Endodermal cell (in vitro differentiated cells): Measurements from ENCODE around the gene ARID4B. TPM values are rescaled to one million over a fixed set of nuclear protein-coding genes. Genes with fewer than 3 reads are reported as not detected.
A peak's percentile ranks its signal among the peaks of the same experiment; 100 is the strongest.

Source experiments
- DNase-seq: peaks from one replicate; pipeline ENCODE4 v3.0.0-alpha.2; 2017
- H3K27ac ChIP-seq: 2 replicates; pipeline ENCODE4 v1.5.1; 2013; ENCODE audit warnings: mild to moderate bottlenecking, low read depth, low read length, moderate library complexity
- H3K27me3 ChIP-seq: 2 replicates; pipeline ENCODE4 v1.6.1; 2013; ENCODE audit warnings: mild to moderate bottlenecking, low read length, moderate library complexity; ENCODE audit not compliant: insufficient read depth, control insufficient read depth, poor library complexity, severe bottlenecking
- H3K36me3 ChIP-seq: 2 replicates; pipeline ENCODE4 v1.7.0; 2013; ENCODE audit warnings: mild to moderate bottlenecking, low read length, moderate library complexity; ENCODE audit not compliant: control insufficient read depth, insufficient read depth
- H3K4me1 ChIP-seq: one replicate; pipeline ENCODE4 v1.7.0; 2013; ENCODE audit warnings: low read length; ENCODE audit not compliant: control insufficient read depth, insufficient read depth
- H3K4me3 ChIP-seq: 2 replicates; pipeline ENCODE4 v1.5.1; 2013; ENCODE audit warnings: mild to moderate bottlenecking, low read length, moderate library complexity
- H3K9ac ChIP-seq: 2 replicates; pipeline ENCODE4 v1.6.1; 2013; ENCODE audit warnings: mild to moderate bottlenecking, low read length, moderate library complexity; ENCODE audit not compliant: poor library complexity, severe bottlenecking; ENCODE audit errors: extremely low read depth
- H3K9me3 ChIP-seq: 2 replicates; pipeline ENCODE4 v1.6.1; 2013; ENCODE audit warnings: mild to moderate bottlenecking, low read length, moderate library complexity; ENCODE audit not compliant: control insufficient read depth
- H3K27ac Mint-ChIP-seq: 2 replicates; pipeline ENCODE4 v1.8.0; 2020; ENCODE audit warnings: mixed read lengths
- H3K27me3 Mint-ChIP-seq: 2 replicates; pipeline ENCODE4 v1.8.0; 2021; ENCODE audit warnings: mild to moderate bottlenecking, mixed read lengths; ENCODE audit not compliant: insufficient read depth
- H3K36me3 Mint-ChIP-seq: 2 replicates; pipeline ENCODE4 v1.8.0; 2020; ENCODE audit warnings: low read depth, mixed read lengths
- H3K4me1 Mint-ChIP-seq: 2 replicates; pipeline ENCODE4 v1.8.0; 2020; ENCODE audit warnings: mixed read lengths
- H3K4me3 Mint-ChIP-seq: 2 replicates; pipeline ENCODE4 v1.8.0; 2020; ENCODE audit warnings: mild to moderate bottlenecking, moderate library complexity, mixed read lengths
- H3K9me3 Mint-ChIP-seq: 2 replicates; pipeline ENCODE4 v1.8.0; 2020; ENCODE audit warnings: mild to moderate bottlenecking, mixed read lengths
- WGBS, 2 experiments: methylation state at CpG; one replicate each; pipeline versions ENCODE4 v1.1.5 to v1.1.7; 2013; ENCODE audit warnings: missing lambda C conversion rate in 2 of 2, mixed read lengths in 1 of 2; ENCODE audit not compliant: insufficient coverage in 1 of 2, insufficient read length in 1 of 2; 5-methylcytosine and 5-hydroxymethylcytosine counted together
- total RNA-seq, 2 donors: library from RNA; stranded (reverse); fragmentation: NEBNext Ultra II Directional in 1 of 2; extraction: Animal tissue kit (Norgen Biotek cat#: 25700) in 1 of 2; gene quantifications; 2 replicates in 1 of 2; 3 replicates in 1 of 2; pipeline ENCODE4 v1.2.1, GENCODE V29; 2021
- TF ChIP-seq, protein P1 (sequence below): fragments of 200-600 bp; sonication (generic); conservative IDR thresholded peaks from 2 replicates; pipeline ENCODE4 v1.5.0; 2021; ENCODE audit warnings: antibody characterized with exemption, mild to moderate bottlenecking

ARID4B gene
- total RNA-seq, 2 donors from 2014 or later, result 40.6 to 43.1 TPM

DNA sequence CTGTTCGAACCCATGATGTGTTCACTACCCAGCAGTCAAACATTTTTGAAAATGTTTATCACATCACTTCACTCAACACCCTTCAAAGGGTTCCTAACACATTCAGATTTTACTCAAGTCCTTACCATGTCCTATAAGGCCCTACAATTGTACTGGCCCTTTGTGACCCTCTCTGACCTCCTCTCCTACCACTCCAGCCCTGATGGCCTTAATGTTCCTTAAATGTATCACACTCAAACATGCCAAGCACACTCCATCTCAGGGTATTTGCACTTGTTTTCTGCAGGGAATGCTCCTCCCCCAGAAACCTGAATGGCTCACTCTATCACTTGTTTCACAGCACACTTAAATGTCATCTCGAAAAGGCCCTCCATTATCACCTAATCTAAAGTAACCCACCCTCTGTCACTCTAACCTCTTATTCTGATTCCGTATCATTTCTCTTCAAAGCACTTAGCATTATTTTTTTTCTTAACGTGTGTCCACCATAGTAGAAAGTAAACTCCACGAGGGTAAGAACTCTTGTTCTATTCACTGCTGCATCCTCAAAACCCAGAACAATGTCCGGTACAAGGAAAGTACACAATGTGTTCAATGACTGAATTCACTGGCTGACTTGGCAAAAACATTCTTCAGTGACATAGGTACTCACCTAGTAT is 7.3 kb downstream of the ARID4B start:
- no peak overlapping the region for H3K4me3 ChIP-seq

DNA sequence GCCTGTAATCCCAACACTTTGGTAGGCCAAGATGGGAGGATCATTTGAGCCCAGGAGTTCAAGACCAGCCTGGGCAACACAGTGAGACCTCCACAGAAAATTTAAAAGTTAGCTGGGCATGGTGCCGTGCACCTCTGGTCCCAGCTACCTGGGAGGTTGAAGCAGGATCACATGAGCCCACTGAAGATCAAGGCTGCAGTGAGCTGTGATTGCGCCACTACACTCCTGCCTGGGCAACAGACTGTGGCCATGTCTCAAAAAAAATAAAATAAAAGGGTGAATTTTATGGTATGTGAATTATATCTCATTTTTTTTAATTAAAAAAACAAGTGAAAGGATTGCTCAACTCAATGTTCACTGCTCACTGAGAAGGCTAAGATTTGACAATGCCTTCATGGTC is 8.7 kb downstream of the ARID4B start:
- peaks cover 44% of the 10 kb centered on the region for H3K36me3 Mint-ChIP-seq
- H3K27me3 Mint-ChIP-seq, result no peaks in the 10 kb centered on the region
- no peak overlapping the region for H3K27ac Mint-ChIP-seq

More for the DNA sequence above, 7.3 kb downstream of the ARID4B start:
- Histone ChIP-seq H3K27me3 (no peaks in the 10 kb centered on the region), H3K27ac (no peak overlapping the region), H3K36me3 (peaks cover 55% of the 10 kb centered on the region), H3K4me1 (no peaks in the 10 kb centered on the region), H3K9ac (no peak overlapping the region), H3K9me3 (no peaks in the 10 kb centered on the region)
- Mint-ChIP-seq H3K4me3 (no peak overlapping the region), H3K27me3 (no peaks in the 10 kb centered on the region), H3K36me3 (peaks cover 49% of the 10 kb centered on the region), H3K27ac (peak overlapping the region; percentile 7), H3K4me1 (peaks cover 25% of the 10 kb centered on the region), H3K9me3 (no peaks in the 10 kb centered on the region)
- WGBS, 2 experiments, result 90 to 94% methylated on average over 6 of the region's 6 CpGs
- DNase-seq, result no peak
- TF ChIP-seq, protein P1, sequence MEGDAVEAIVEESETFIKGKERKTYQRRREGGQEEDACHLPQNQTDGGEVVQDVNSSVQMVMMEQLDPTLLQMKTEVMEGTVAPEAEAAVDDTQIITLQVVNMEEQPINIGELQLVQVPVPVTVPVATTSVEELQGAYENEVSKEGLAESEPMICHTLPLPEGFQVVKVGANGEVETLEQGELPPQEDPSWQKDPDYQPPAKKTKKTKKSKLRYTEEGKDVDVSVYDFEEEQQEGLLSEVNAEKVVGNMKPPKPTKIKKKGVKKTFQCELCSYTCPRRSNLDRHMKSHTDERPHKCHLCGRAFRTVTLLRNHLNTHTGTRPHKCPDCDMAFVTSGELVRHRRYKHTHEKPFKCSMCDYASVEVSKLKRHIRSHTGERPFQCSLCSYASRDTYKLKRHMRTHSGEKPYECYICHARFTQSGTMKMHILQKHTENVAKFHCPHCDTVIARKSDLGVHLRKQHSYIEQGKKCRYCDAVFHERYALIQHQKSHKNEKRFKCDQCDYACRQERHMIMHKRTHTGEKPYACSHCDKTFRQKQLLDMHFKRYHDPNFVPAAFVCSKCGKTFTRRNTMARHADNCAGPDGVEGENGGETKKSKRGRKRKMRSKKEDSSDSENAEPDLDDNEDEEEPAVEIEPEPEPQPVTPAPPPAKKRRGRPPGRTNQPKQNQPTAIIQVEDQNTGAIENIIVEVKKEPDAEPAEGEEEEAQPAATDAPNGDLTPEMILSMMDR, result no peak

DNA sequence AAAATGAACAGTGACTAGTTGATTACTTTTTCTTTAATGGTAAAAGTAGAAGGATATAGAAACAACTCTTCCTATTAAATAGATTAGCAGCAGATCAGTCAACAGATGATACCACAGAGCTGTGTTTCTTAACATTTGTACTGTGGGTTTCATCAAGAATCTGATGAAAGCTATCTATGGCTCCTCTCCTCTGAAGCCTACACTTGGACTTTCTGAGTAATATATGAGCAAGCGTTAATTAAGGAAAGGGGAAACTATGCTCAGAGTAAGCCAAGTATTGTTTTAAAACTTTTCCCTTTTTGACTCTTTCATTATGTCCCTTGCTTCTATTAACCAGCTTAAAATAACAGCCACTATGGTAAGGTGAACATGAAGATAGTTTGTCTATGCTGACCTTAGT is 10.8 kb downstream of the ARID4B start:
- Mint-ChIP-seq H3K27me3 (no peaks in the 10 kb centered on the region), H3K4me3 (no peak overlapping the region), H3K27ac (no peak overlapping the region), H3K9me3 (no peaks in the 10 kb centered on the region), H3K36me3 (peaks cover 38% of the 10 kb centered on the region), H3K4me1 (peaks cover 23% of the 10 kb centered on the region)
- Histone ChIP-seq H3K27me3 (no peaks in the 10 kb centered on the region), H3K27ac (no peak overlapping the region), H3K9ac (no peak overlapping the region), H3K36me3 (peaks cover 44% of the 10 kb centered on the region), H3K4me3 (no peak overlapping the region), H3K9me3 (no peaks in the 10 kb centered on the region), H3K4me1 (no peaks in the 10 kb centered on the region)
- no peak for DNase-seq
- TF ChIP-seq, protein P1, result no peak
- WGBS, 2 experiments, result 94% methylated on average over 1 of the region's 1 CpG; no CpG with 5 or more reads in 1 of the 2 experiments

More for the DNA sequence above, 8.7 kb downstream of the ARID4B start:
- no peaks in the 10 kb centered on the region for H3K27me3 ChIP-seq
- peaks cover 50% of the 10 kb centered on the region for H3K36me3 ChIP-seq
- no peak for DNase-seq
- H3K27ac ChIP-seq, result no peak overlapping the region
- H3K4me3 ChIP-seq, result no peak overlapping the region
- Mint-ChIP-seq H3K4me3 (no peak overlapping the region), H3K4me1 (peaks cover 19% of the 10 kb centered on the region), H3K9me3 (no peaks in the 10 kb centered on the region)
- H3K9me3 ChIP-seq, result no peaks in the 10 kb centered on the region
- H3K9ac ChIP-seq, result no peak overlapping the region
- H3K4me1 ChIP-seq, result no peaks in the 10 kb centered on the region
- 93 to 94% methylated on average over 2 of the region's 2 CpGs for WGBS, 2 experiments
- TF ChIP-seq, protein P1, result no peak
